SK-N-SH (cell line): ENCODE results near the gene IFT74. TPM values are rescaled to one million over a fixed set of nuclear protein-coding genes. Genes with fewer than 3 reads are reported as not detected.

Source experiments
- CTCF ChIA-PET: fragments of 300-600, 350-600 bp; formaldehyde crosslinking; extraction: SDS; loops from one replicate; lab custom pipeline; 2021; lab: Yijun Ruan, JAX
- POLR2A ChIA-PET: fragments of 350-600 bp; sonication (Branson Sonifier 250); formaldehyde crosslinking; extraction: SDS; loops from one replicate; lab custom pipeline; 2020; ENCODE audit warnings: antibody characterized with exemption, inconsistent platforms; lab: Yijun Ruan, JAX
- DNase-seq: peaks from one replicate; pipeline ENCODE4 v3.0.0; 2012
- H2AFZ ChIP-seq: fragments of 200-600 bp; sonication (generic); 2 replicates; pipeline ENCODE4 v1.8.1; 2016; ENCODE audit warnings: antibody characterized with exemption, mild to moderate bottlenecking, low read depth
- H3F3A ChIP-seq: fragments of 200-600 bp; sonication (generic); replicated peaks from 2 replicates; pipeline ENCODE3; 2016; ENCODE audit warnings: antibody characterized with exemption, mild to moderate bottlenecking; ENCODE audit not compliant: insufficient read depth
- H3K27ac ChIP-seq, 2 experiments: fragments of 200-500 bp in 1 of 2; fragments of 200-600 bp in 1 of 2; sonication (Bioruptor generic) in 1 of 2; sonication (generic), shearing (Covaris generic) in 1 of 2; 2 replicates each; pipeline versions ENCODE4 v1.5.1 to v1.6.1; 2014 to 2016; ENCODE audit warnings: low read depth in 2 of 2, inconsistent platforms in 1 of 2, low read length in 1 of 2, mild to moderate bottlenecking in 1 of 2, mixed read lengths in 1 of 2
- H3K27me3 ChIP-seq: fragments of 200-600 bp; sonication (generic), shearing (Covaris generic); 2 replicates; pipeline ENCODE4 v1.6.1; 2016; ENCODE audit warnings: mixed run types; ENCODE audit not compliant: insufficient read depth
- H3K36me3 ChIP-seq, 2 experiments: fragments of 200-500 bp in 1 of 2; fragments of 200-600 bp in 1 of 2; sonication (Bioruptor generic) in 1 of 2; sonication (generic) in 1 of 2; replicated peaks in 1 of 2; 2 replicates each; pipeline versions ENCODE3 to v1.5.1; 2014 to 2016; ENCODE audit warnings: low read length in 1 of 2, mild to moderate bottlenecking in 1 of 2; ENCODE audit not compliant: insufficient read depth in 2 of 2, control insufficient read depth in 1 of 2
- H3K4me1 ChIP-seq, 2 experiments: fragments of 200-500 bp in 1 of 2; fragments of 200-600 bp in 1 of 2; sonication (Bioruptor generic) in 1 of 2; sonication (generic), shearing (Covaris generic) in 1 of 2; 2 replicates each; pipeline versions ENCODE4 v1.5.1 to v1.6.1; 2014 to 2016; ENCODE audit warnings: low read depth in 1 of 2, low read length in 1 of 2, mixed run types in 1 of 2; ENCODE audit not compliant: insufficient read depth in 2 of 2, control insufficient read depth in 1 of 2
- H3K4me2 ChIP-seq: fragments of 200-600 bp; sonication (generic), shearing (Covaris generic); 2 replicates; pipeline ENCODE4 v1.6.1; 2017; ENCODE audit warnings: mixed run types
- H3K4me3 ChIP-seq, 2 experiments: fragments of 200-500 bp in 1 of 2; fragments of 200-600 bp in 1 of 2; sonication (Bioruptor generic) in 1 of 2; sonication (generic), shearing (Covaris generic) in 1 of 2; 2 replicates each; pipeline versions ENCODE4 v1.5.1 to v1.8.1; 2014 to 2016; ENCODE audit warnings: low read depth in 2 of 2, inconsistent platforms in 1 of 2, low read length in 1 of 2, mild to moderate bottlenecking in 1 of 2, mixed read lengths in 1 of 2, moderate library complexity in 1 of 2
- H3K79me2 ChIP-seq: fragments of 200-600 bp; sonication (generic); 2 replicates; pipeline ENCODE4 v1.8.1; 2017; ENCODE audit warnings: mild to moderate bottlenecking; ENCODE audit not compliant: insufficient read depth
- H3K9ac ChIP-seq: fragments of 200-600 bp; sonication (generic); 2 replicates; pipeline ENCODE4 v1.6.1; 2017; ENCODE audit warnings: mixed run types
- H3K9me2 ChIP-seq: fragments of 200-600 bp; sonication (generic); 2 replicates; pipeline ENCODE4 v1.6.1; 2017; ENCODE audit warnings: mixed run types
- H3K9me3 ChIP-seq: fragments of 200-600 bp; sonication (generic); 2 replicates; pipeline ENCODE4 v1.6.1; 2017; ENCODE audit warnings: mixed run types, mild to moderate bottlenecking, moderate library complexity
- H4K20me1 ChIP-seq: fragments of 200-600 bp; sonication (generic); 2 replicates; pipeline ENCODE4 v1.6.1; 2017; ENCODE audit warnings: mild to moderate bottlenecking, mixed run types; ENCODE audit not compliant: insufficient read depth
- CHD2 ChIP-seq: fragments of 150-350 bp; IDR thresholded peaks from 2 replicates; pipeline ENCODE4 v1.6.1; 2018; ENCODE audit warnings: low read length; ENCODE audit not compliant: partially characterized antibody
- CTCF ChIP-seq: fragments of 200-600 bp; sonication (generic); IDR thresholded peaks from 2 replicates; pipeline ENCODE4 v1.6.1; 2017; ENCODE audit warnings: antibody characterized with exemption, mild to moderate bottlenecking, moderate library complexity
- ELF1 ChIP-seq: IDR thresholded peaks from 2 replicates; pipeline ENCODE4 v1.4.0; 2012
- EP300 ChIP-seq, 2 experiments: IDR thresholded peaks; 2 replicates each; pipeline versions ENCODE4 v1.4.0 to v1.6.1; 2012; ENCODE audit warnings: borderline replicate concordance in 1 of 2, low read depth in 1 of 2, low read length in 1 of 2
- FOSL2 ChIP-seq: IDR thresholded peaks from 2 replicates; pipeline ENCODE4 v1.4.0; 2012; ENCODE audit warnings: low read depth, mild to moderate bottlenecking, moderate library complexity, borderline replicate concordance
- FOXJ3 ChIP-seq: sonication (generic); formaldehyde crosslinking; IDR thresholded peaks from 2 replicates; pipeline ENCODE4 v1.5.1; 2020; ENCODE audit warnings: mild to moderate bottlenecking, missing genetic modification reagents
- GATA2 ChIP-seq: sonication (generic); formaldehyde crosslinking; IDR thresholded peaks from 2 replicates; pipeline ENCODE4 v1.5.0; 2020; ENCODE audit warnings: mild to moderate bottlenecking, missing genetic modification reagents
- MAX ChIP-seq: IDR thresholded peaks from 2 replicates; pipeline ENCODE4 v1.4.0; 2012; ENCODE audit warnings: low read depth
- MEF2A ChIP-seq: IDR thresholded peaks from 2 replicates; pipeline ENCODE4 v1.4.0; 2012; ENCODE audit warnings: low read depth, borderline replicate concordance
- MXI1 ChIP-seq: IDR thresholded peaks from 2 replicates; pipeline ENCODE4 v1.6.1; 2012; ENCODE audit warnings: mild to moderate bottlenecking, low read depth, low read length, improper control_type of control experiment
- NFIC ChIP-seq: IDR thresholded peaks from 2 replicates; pipeline ENCODE4 v1.4.0; 2012; ENCODE audit warnings: borderline replicate concordance
- PBX3 ChIP-seq: IDR thresholded peaks from 2 replicates; pipeline ENCODE4; 2012
- POLR2AphosphoS5 ChIP-seq: IDR thresholded peaks from 2 replicates; pipeline ENCODE4 v1.6.1; 2012; ENCODE audit warnings: low read depth, low read length
- RAD21 ChIP-seq: IDR thresholded peaks from 2 replicates; pipeline ENCODE4 v1.6.1; 2012; ENCODE audit warnings: mild to moderate bottlenecking, low read length
- REST ChIP-seq: IDR thresholded peaks from 2 replicates; pipeline ENCODE4 v1.6.1; 2012; ENCODE audit warnings: mild to moderate bottlenecking, low read depth, low read length, moderate library complexity
- RXRA ChIP-seq: IDR thresholded peaks from 2 replicates; pipeline ENCODE4 v1.4.0; 2012; ENCODE audit warnings: low read depth, mild to moderate bottlenecking, borderline replicate concordance
- SMC3 ChIP-seq: IDR thresholded peaks from 2 replicates; pipeline ENCODE4 v1.6.1; 2012; ENCODE audit warnings: low read depth, low read length, improper control_type of control experiment
- TAF1 ChIP-seq: IDR thresholded peaks from 2 replicates; pipeline ENCODE4 v1.6.1; 2012; ENCODE audit warnings: low read depth, mild to moderate bottlenecking, low read length, moderate library complexity, borderline replicate concordance
- TCF12 ChIP-seq: IDR thresholded peaks from 2 replicates; pipeline ENCODE4 v1.4.0; 2012
- TEAD4 ChIP-seq: IDR thresholded peaks from 2 replicates; pipeline ENCODE4 v1.4.0; 2012; ENCODE audit warnings: mild to moderate bottlenecking, borderline replicate concordance; ENCODE audit not compliant: insufficient read depth
- WGBS: methylation state at CpG from one replicate; pipeline ENCODE4 v1.1.6; 2017; ENCODE audit warnings: low lambda C conversion rate; 5-methylcytosine and 5-hydroxymethylcytosine counted together
- polyA plus RNA-seq, 3 experiments: library from polyadenylated mRNA; depleted of rRNA; stranded (reverse); fragments of >200 nt; gene quantifications; 2 replicates each; pipeline ENCODE4 v1.2.3, GENCODE V29; 2012

The IFT74 gene
- polyA plus RNA-seq, 1 of the 3 experiments (the other 2 are of a cell fraction), result 6.3 TPM

- no peaks in the 10 kb centered on the region; a peak in 1 of 4 replicates for H3K4me1 ChIP-seq
- no peak overlapping the region for H2AFZ ChIP-seq
- no peaks in the 10 kb centered on the region for H4K20me1 ChIP-seq
- TF ChIP-seq RAD21 (no peak), TAF1 (no peak), RXRA (no peak), PBX3 (no peak), TEAD4 (no peak), POLR2AphosphoS5 (no peak), MEF2A (no peak), TCF12 (no peak), FOXJ3 (CRISPR knock-in tag) (no peak), SMC3 (no peak), MAX (no peak), ELF1 (no peak), CHD2 (no peak), CTCF (no peak), EP300 (IDR thresholded peaks at IDR 0.05; ENCODE audit: borderline replicate concordance in 1 of 2, low read depth in 1 of 2, low read length in 1 of 2) (no peak), REST (no peak), GATA2 (CRISPR knock-in tag) (no peak), FOSL2 (no peak), NFIC (no peak), MXI1 (no peak)
- TF ChIP-seq, all 33 proteins: peak for 0
- Histone ChIP-seq H3F3A (no peaks in the 10 kb centered on the region), H3K9me2 (no peaks in the 10 kb centered on the region), H3K9ac (no peak overlapping the region), H3K27me3 (no peaks in the 10 kb centered on the region), H3K27ac (no peak overlapping the region), H3K79me2 (no peaks in the 10 kb centered on the region; the same call in 1 of the 2 replicates), H3K4me2 (no peak overlapping the region), H3K4me3 (no peak overlapping the region), H3K9me3 (no peaks in the 10 kb centered on the region), H3K36me3 (peaks cover 85 to 90% of the 10 kb centered on the region in 2 experiments)
- ChIA-PET CTCF (no interaction called here), POLR2A (no interaction called here)
- WGBS, result 93% methylated on average over 1 of the region's 1 CpG
- no peak for DNase-seq
Measured at GRCh38 chr9:26919698-26920097, 36.5 kb upstream of the IFT74 start.
